OCI-LY3 (cell line): ENCODE measurements around the gene FAM107B.

ENCODE experiments used
- EZH2phosphoT487 ChIP-seq: fragments of 200-600 bp; shearing (Covaris generic); IDR thresholded peaks from 2 replicates; pipeline ENCODE4 v1.6.1; 2018; ENCODE audit warnings: antibody characterized with exemption, mixed run types, low read depth
- TF ChIP-seq, protein P1 (sequence below): fragments of 200-600, 300-600 bp; sonication (generic); IDR thresholded peaks from 2 replicates; pipeline ENCODE4 v1.5.1; 2014; ENCODE audit warnings: antibody characterized with exemption, low read length, low read depth

DNA sequence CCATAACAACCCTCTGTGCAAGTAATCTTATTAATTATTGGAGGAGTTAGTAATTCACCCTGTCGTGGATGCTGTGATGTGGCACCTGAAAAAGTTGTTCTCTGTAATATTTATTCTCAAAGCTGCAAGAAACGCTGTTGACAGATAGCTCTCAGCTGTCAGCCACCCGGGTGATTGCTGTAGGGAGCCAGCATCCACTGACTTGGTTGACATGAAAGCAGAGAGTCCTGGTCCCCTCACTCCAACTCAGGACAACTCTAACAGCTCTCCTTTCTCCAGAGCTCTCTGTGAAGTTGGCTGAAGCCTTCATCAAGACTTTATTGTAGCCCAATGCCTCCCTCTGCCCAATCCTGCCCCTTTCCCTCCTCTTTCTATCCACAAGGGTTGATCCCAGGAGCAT, 98.0 kb downstream of the FAM107B start:
- TF ChIP-seq, protein P1, sequence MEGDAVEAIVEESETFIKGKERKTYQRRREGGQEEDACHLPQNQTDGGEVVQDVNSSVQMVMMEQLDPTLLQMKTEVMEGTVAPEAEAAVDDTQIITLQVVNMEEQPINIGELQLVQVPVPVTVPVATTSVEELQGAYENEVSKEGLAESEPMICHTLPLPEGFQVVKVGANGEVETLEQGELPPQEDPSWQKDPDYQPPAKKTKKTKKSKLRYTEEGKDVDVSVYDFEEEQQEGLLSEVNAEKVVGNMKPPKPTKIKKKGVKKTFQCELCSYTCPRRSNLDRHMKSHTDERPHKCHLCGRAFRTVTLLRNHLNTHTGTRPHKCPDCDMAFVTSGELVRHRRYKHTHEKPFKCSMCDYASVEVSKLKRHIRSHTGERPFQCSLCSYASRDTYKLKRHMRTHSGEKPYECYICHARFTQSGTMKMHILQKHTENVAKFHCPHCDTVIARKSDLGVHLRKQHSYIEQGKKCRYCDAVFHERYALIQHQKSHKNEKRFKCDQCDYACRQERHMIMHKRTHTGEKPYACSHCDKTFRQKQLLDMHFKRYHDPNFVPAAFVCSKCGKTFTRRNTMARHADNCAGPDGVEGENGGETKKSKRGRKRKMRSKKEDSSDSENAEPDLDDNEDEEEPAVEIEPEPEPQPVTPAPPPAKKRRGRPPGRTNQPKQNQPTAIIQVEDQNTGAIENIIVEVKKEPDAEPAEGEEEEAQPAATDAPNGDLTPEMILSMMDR = no peak
- TF ChIP-seq EZH2phosphoT487 = no peak
